Suprapubic skin (tissue), 4 donors: ENCODE data around the gene LRCH1.

Experiments used
- EP300 ChIP-seq: sonication (generic); formaldehyde crosslinking; IDR thresholded peaks from one replicate; pipeline ENCODE4 v1.6.1; 2017; ENCODE audit warnings: antibody characterized with exemption
- POLR2A ChIP-seq, 2 donors: fragments of 450-650 bp; IDR thresholded peaks; one replicate each; pipeline ENCODE4 v1.6.1; 2017; ENCODE audit warnings: antibody characterized with exemption in 2 of 2, mild to moderate bottlenecking in 2 of 2, moderate library complexity in 2 of 2
- POLR2AphosphoS5 ChIP-seq, 3 donors: sonication (generic); formaldehyde crosslinking; IDR thresholded peaks; one replicate each; pipeline ENCODE4 v1.6.1; 2017; ENCODE audit warnings: antibody characterized with exemption in 3 of 3
- TF ChIP-seq, protein P1 (sequence below), 2 donors: fragments of 200-600 bp in 1 of 2; fragments of 450-650 bp in 1 of 2; sonication (generic) in 1 of 2; IDR thresholded peaks; one replicate each; pipeline ENCODE4 v1.5.1; 2016 to 2019; ENCODE audit warnings: antibody characterized with exemption in 2 of 2, mild to moderate bottlenecking in 1 of 2, moderate library complexity in 1 of 2

DNA sequence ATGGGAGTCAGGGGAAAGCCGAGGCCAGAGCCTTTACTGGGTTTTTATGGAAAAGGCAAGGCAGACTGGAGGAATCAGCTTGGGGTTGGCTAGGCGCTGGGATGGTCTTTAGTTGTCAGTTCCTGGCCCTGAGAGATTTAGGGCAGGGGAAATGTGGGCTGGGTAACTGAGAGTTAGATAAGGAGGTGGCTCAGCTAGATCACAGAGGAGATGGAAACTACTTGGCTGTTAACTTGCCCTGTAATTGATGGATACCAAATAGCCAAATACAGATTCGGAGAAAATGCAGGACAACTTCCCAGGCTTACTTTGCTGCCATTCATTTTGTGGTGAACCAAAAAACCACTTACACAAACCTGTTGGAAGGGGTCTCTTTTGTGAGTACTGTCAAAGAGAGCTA is 54.0 kb downstream of the LRCH1 start:
- TF ChIP-seq, protein P1, sequence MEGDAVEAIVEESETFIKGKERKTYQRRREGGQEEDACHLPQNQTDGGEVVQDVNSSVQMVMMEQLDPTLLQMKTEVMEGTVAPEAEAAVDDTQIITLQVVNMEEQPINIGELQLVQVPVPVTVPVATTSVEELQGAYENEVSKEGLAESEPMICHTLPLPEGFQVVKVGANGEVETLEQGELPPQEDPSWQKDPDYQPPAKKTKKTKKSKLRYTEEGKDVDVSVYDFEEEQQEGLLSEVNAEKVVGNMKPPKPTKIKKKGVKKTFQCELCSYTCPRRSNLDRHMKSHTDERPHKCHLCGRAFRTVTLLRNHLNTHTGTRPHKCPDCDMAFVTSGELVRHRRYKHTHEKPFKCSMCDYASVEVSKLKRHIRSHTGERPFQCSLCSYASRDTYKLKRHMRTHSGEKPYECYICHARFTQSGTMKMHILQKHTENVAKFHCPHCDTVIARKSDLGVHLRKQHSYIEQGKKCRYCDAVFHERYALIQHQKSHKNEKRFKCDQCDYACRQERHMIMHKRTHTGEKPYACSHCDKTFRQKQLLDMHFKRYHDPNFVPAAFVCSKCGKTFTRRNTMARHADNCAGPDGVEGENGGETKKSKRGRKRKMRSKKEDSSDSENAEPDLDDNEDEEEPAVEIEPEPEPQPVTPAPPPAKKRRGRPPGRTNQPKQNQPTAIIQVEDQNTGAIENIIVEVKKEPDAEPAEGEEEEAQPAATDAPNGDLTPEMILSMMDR (IDR thresholded peaks at IDR 0.05): no peak
- no peak for TF ChIP-seq EP300
- TF ChIP-seq POLR2A (IDR thresholded peaks at IDR 0.05): no peak
- no peak for TF ChIP-seq POLR2AphosphoS5 (IDR thresholded peaks at IDR 0.05)
